ENCODE data around the gene DDHD1. TPM values are rescaled to one million over a fixed set of nuclear protein-coding genes. Genes with fewer than 3 reads are reported as not detected.
"Not testable (repeated sequence)": the region's sequence is repeated elsewhere in the genome, so short reads cannot be mapped to it uniquely, and the experiment has no call there.

The DDHD1 gene
- total RNA-seq, 4 donors from 2014 or later = 9.7 to 19.4 (median 14.6) TPM

DNA sequence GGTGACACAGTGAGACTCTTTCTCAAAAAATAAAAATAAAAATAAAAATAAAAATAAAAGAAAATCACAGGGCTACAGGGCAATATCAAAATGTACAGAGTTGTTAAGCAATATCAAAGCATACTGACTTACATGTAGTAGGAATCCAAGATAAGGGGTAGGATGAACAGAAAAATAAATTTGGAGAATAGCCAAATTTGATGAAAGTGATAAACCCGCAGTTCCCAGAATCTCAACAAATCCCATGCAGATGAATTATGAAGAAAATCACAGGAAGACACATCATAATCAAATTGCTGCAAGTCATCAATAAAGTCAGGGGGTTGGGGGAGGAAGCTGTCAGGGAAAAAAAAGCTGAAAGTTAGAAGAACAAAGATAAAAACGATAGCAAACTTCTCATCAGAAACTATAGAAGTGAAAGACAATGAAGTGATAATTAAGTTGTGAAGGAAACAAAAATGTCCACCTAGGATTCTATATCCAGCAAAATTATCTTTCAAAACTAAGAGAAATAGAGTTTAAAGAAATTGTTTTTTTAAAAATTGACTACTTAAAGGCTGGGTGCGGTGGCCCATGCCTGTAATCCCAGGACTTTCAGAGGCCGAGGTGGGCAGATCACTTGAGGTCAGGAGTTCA lies 15.4 kb downstream of the DDHD1 start:
- H3K4me3 ChIP-seq (ENCODE audit: low read depth, poor library complexity, severe bottlenecking) = no peak overlapping the region
- 86 to 91% methylated on average over 4 of the region's 4 CpGs for WGBS, 2 donors
- no peak for TF ChIP-seq POLR2A (IDR thresholded peaks at IDR 0.05)
- TF ChIP-seq, protein P1, sequence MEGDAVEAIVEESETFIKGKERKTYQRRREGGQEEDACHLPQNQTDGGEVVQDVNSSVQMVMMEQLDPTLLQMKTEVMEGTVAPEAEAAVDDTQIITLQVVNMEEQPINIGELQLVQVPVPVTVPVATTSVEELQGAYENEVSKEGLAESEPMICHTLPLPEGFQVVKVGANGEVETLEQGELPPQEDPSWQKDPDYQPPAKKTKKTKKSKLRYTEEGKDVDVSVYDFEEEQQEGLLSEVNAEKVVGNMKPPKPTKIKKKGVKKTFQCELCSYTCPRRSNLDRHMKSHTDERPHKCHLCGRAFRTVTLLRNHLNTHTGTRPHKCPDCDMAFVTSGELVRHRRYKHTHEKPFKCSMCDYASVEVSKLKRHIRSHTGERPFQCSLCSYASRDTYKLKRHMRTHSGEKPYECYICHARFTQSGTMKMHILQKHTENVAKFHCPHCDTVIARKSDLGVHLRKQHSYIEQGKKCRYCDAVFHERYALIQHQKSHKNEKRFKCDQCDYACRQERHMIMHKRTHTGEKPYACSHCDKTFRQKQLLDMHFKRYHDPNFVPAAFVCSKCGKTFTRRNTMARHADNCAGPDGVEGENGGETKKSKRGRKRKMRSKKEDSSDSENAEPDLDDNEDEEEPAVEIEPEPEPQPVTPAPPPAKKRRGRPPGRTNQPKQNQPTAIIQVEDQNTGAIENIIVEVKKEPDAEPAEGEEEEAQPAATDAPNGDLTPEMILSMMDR (IDR thresholded peaks at IDR 0.05) = no peak
- intact Hi-C loops (cut with DNase I; ENCODE audit: low total_unique reads) = no loop called here
- DNase-seq (ENCODE audit: low spot score in 2 of 2) = no peak

DNA sequence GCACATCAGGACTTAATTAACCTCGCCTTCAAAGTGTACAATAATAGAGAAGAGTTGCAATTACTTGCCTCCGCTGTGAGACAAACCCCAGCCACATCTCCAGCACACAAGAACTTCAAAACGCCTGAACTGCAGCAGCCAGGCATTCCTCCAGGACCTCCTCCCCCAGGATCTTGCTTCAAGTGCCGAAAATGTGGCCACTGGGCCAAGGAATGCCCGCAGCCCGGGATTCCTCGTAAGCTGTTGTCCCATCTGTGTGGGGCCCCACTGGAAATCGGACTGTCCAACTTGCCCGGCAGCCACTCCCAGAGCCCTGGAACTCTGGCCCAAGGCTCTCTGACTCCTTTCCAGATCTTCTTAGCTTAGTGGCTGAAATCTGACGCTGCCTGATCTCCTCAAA lies 22.6 kb downstream of the DDHD1 start:
- H3K4me3 ChIP-seq (ENCODE audit: low read depth, poor library complexity, severe bottlenecking); intact Hi-C loops (cut with DNase I; ENCODE audit: low total_unique reads); DNase-seq (ENCODE audit: low spot score in 2 of 2): not testable (repeated sequence)
- WGBS, 2 donors = 55 to 82% methylated on average over 10 of the region's 10 CpGs

DNA sequence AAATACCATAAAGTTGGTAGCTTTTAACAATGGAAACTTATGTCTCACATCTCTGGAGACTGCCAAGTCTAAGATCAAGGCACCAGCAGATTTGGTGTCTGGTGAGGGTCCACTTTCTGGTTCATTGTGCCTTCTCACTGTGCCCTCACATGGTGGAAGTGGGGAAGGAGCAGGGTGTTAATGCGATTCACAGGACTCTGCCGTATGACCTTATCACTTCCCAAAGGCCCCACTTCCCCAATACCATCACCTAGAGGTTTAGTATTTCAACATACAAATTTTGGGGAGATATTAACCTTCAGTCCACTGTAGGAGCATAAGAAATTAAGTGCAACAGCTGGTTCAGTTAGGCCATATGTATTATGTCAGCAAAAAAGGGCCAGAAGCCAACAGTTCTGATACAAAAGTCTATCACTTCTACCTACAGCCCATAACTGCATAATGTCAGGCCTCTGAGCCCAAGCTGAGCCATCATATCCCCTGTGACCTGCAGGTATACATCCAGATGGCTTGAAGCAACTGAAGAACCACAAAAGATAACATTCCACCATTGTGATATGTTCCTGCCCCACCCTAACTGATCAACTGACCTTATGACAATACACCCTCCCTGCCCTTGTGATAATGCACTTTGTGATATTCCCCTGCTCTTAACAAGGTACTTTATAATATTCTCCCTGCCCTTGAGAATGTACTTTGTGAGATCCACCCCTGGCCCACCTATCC lies 24.7 kb downstream of the DDHD1 start:
- WGBS, 2 donors = 95 to 97% methylated on average over 2 of the region's 2 CpGs
- no peak for TF ChIP-seq POLR2A (IDR thresholded peaks at IDR 0.05)
- TF ChIP-seq, protein P1 (IDR thresholded peaks at IDR 0.05) = no peak
- H3K4me3 ChIP-seq (ENCODE audit: low read depth, poor library complexity, severe bottlenecking) = no peak overlapping the region
- no peak for DNase-seq (ENCODE audit: low spot score in 2 of 2)
- intact Hi-C loops (cut with DNase I; ENCODE audit: low total_unique reads) = no loop called here

DNA sequence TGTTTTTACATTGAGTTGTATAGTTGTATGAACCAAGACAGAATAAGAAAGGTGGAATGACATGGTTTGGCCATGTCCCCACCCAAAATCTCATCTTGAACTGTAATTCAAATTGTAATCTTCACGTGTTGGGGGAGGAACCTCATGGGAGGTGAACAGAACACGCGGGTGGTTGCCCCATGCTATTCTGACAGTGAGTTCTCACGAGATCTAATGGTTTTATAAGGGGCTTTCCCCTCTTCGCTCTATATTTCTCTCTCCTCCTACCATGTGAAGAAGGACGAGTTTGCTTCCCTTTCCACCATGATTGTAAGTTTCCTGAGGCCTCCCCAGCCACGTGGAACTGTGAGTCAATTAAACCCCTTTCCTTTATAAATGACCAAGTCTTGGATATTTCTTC lies 25.3 kb downstream of the DDHD1 start:
- intact Hi-C loops (cut with DNase I; ENCODE audit: low total_unique reads) = no loop called here
- no peak for DNase-seq (ENCODE audit: low spot score in 2 of 2)
- H3K4me3 ChIP-seq (ENCODE audit: low read depth, poor library complexity, severe bottlenecking) = no peak overlapping the region
- no peak for TF ChIP-seq POLR2A (IDR thresholded peaks at IDR 0.05)
- TF ChIP-seq, protein P1 (IDR thresholded peaks at IDR 0.05) = no peak
- WGBS, 2 donors = 92 to 93% methylated on average over 7 of the region's 7 CpGs

DNA sequence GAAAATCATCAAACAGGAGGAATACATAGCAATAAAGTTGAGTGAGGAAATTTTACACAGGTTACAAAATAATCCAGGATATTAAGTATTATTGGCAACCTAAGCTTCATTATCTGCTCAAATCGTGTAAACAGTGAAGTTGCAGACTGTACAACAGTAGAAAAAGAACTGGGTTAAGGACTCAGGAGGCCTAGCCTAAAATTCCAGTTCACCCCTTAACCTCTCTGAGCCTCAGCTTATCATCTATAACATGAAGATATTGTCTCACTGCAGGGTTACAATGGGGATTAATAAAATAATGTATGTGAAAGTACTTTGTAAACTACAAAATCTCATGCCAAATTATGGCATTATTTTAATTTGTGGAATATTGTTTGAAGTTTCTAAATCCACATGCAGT lies 26.0 kb downstream of the DDHD1 start:
- DNase-seq (ENCODE audit: low spot score in 2 of 2) = no peak
- 30 to 38% methylated on average over 1 of the region's 1 CpG for WGBS, 2 donors
- intact Hi-C loops (cut with DNase I; ENCODE audit: low total_unique reads) = no loop called here
- H3K4me3 ChIP-seq (ENCODE audit: low read depth, poor library complexity, severe bottlenecking) = no peak overlapping the region
- no peak for TF ChIP-seq POLR2A (IDR thresholded peaks at IDR 0.05)
- TF ChIP-seq, protein P1 (IDR thresholded peaks at IDR 0.05) = no peak

DNA sequence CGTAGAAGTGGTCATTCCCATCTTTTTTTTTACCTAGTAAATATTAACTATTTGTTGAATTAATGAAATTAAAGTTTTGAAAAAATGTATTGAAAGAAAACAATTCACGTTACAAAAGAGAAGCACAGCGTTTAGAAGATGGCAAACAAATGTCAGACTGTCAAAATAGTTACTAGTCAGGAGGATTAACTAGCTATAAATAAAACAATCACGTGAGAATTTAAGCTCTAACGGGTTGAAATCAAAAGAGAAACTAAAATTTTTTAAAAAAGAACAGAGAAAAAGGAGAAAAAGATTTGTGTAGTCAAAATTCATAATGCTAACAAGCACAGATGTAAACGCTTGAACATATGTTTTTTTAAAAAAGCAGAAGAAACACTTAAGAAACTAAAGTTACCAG lies 26.4 kb downstream of the DDHD1 start:
- intact Hi-C loops (cut with DNase I; ENCODE audit: low total_unique reads) = no loop called here
- no peak overlapping the region for H3K4me3 ChIP-seq (ENCODE audit: low read depth, poor library complexity, severe bottlenecking)
- 40 to 42% methylated on average over 6 of the region's 6 CpGs for WGBS, 2 donors
- DNase-seq (ENCODE audit: low spot score in 2 of 2) = no peak
- TF ChIP-seq, protein P1 (IDR thresholded peaks at IDR 0.05) = no peak
- TF ChIP-seq POLR2A (IDR thresholded peaks at IDR 0.05) = no peak

Data from lower leg skin (tissue), 4 donors.